DLD1 (cell line): ENCODE data around the gene FRYL.
"Not testable (repeated sequence)": the region's sequence is repeated elsewhere in the genome, so short reads cannot be mapped to it uniquely, and the experiment has no call there.

Experiments
- in situ Hi-C: cut with HindIII; loops from 2 replicates; pipeline ENCODE4 v1.10.0; 2017; ENCODE audit warnings: low sequenced_read_pairs

FRYL gene

GRCh38 chr4:48461000-48461399 is 319.1 kb downstream of the FRYL start:
- in situ Hi-C loops = no loop called here

- in situ Hi-C loops = no loop called here
These were observed 325.5 kb downstream of the FRYL start for GRCh38 chr4:48454591-48454990.

- in situ Hi-C loops = not testable (repeated sequence)
These were observed 328.4 kb downstream of the FRYL start for GRCh38 chr4:48451656-48452055.

- in situ Hi-C loops = no loop called here
These were observed 329.3 kb downstream of the FRYL start for GRCh38 chr4:48450740-48451139.

- in situ Hi-C loops = no loop called here
These were observed 330.9 kb downstream of the FRYL start for GRCh38 chr4:48449151-48449550.
